RCC 7860 (cell line): ENCODE results near the gene COL11A2.

ENCODE experiments used
- DNase-seq: peaks from one replicate; pipeline ENCODE4 v3.0.0-alpha.2; 2015; ENCODE audit warnings: low spot score
- FAIRE-seq: peaks from 2 replicates; lab custom pipeline; 2012; peaks lifted over from hg19 to GRCh38; lab: Jason Lieb, UNC

The COL11A2 gene

DNA sequence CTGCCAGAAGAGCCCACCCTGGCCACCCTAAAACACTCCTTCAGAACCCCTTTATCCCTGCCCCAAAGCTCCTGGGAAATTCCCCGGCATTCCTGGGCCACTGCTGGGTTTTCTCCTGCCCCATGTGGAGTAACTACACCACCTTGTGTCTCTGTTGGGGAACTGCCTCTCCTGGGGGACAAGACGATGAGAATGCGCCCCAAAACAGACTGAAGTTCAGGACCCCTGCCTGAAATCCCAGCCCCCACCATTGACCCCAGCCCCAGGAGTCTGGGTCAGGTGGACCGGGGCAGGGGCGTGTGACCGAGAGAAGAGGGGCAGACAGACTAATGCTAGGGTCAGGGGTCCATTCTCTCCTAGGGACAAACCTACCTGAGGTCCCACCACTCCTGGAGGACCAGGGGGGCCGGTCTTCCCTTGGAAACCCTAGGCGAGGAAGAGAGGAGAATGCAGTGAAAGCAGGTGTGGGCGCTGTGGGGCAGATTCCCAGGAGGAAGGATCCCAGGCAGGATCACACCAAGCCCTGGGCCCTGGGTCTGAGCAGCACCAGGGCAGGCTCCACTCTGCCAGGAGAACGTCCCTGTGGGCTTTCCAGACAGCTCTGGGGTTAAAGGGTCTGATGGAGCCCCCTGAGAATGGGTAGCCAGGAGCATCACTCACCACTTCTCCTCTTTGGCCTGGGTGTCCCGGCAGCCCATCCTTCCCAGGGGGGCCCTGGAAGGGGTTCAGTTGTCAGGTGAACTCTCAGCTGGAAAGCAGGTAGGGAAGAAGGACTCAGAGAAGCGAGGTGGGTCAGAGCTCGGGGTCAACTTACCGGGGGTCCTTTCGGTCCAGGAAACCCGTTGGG lies 19.4 kb downstream of the COL11A2 start:
- DNase-seq (no peak), FAIRE-seq (no peak)

DNA sequence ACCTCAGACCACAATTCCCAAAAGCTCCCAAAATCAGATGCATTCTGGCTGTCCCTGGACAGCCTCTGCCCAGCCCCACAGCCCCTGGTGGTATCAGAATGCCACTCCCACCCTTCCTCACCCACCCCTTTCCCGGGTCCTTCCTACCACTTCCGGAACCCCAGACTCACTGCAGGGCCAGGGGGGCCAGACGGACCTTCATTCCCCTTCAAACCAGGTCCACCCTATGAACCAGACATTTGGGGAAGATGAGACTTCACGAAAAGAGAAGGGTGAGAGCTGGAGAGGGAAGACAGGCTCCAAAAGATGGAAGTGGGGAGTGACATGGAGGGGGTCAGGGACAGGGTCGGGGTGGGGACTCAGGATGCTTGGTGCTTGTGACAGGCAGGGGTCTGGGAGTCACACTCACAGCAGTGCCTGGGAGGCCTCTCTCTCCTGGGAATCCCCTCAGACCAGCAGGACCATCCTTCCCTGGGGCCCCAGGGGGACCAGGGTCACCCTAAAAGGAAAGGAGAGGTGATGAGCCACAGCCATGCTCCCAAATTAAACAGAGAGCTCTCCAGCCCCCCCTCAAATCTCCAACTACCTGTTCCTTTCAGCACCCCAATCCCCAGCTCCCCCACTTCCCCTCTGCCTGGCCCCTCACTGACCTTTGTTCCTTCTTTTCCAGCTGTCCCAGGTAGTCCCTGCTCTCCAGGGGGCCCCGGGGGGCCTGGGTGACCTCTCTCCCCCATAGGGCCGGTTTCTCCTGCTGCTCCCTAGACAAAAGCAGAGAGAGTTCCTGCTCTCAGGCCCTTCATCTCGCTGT lies 20.2 kb downstream of the COL11A2 start:
- FAIRE-seq (no peak), DNase-seq (no peak)

DNA sequence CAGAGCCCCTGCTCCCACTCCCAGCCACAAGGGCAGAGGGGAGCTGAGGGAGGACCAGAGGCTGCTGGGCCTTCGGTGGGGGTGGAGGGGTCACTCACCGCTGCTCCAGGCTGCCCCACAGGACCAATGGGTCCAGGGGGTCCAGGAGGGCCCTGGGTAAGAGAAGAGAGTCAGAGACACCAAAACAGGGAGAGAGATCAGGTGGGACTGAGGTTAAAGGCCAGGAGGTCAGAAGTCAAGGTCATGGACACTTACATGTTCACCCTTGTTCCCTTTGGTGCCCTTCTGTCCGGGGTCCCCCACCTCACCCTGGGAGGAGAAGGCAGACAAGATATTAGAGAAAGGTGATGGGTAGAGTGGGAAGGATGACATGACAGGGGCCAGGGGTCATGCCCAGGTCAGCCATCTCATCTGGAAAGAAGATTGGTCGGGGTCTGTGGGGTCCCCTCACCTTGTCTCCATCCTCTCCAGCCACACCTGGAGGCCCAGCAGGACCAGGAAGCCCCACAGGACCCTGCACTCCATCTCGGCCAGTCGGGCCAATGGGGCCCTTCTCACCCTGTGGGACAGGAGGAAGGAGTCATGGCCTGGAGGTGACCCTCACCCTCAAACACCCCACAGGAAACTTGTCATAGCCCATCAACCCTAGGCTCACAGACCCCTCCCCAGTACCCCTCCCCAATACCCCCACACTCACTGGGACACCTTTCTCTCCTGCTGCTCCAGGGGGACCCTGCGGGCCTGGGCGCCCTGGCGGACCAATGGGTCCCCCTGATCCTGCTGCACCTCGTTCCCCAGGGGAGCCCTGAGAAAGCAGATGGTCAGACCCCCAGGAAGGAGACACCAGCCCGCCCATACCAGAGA lies 21.0 kb downstream of the COL11A2 start:
- no peak for DNase-seq
- FAIRE-seq: no peak

DNA sequence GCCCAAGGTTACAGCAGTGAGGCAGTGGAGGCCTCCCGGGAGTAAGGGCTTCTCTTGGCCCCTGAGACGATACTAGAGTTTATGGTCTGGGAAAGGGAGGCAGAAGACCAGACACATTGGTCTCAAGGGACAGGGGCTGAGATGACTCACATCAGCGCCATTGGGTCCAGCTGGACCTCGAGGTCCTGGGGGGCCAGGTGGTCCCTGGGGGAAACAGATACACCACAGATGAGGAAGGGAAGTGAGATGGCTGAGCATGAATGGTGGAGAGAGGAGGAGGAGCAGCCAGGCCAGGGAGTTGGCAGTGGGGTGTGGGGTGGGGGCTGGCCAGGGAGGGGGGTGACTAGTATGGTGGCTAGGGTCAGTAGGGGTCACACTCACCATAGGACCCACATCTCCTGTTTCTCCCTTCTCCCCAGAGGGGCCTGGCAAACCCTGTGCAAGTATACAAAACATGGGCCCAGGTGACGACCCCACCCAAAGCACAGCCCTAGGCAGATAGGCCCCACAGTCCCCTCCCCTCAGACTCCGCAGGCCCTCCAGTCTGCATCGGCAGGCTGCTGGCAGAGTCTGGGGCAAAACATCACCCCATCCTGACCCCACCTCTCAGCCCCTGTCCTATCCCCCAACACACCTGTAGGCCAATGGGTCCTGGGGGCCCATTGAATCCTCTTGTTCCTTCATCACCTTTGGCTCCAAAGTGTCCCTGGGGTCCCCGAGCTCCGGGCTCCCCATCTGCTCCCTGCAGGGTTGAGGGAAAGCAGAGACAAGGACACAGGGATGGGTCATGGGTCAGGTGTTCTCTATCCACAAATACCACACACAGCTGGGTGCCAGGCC lies 21.9 kb downstream of the COL11A2 start:
- DNase-seq (no peak), FAIRE-seq (no peak)

DNA sequence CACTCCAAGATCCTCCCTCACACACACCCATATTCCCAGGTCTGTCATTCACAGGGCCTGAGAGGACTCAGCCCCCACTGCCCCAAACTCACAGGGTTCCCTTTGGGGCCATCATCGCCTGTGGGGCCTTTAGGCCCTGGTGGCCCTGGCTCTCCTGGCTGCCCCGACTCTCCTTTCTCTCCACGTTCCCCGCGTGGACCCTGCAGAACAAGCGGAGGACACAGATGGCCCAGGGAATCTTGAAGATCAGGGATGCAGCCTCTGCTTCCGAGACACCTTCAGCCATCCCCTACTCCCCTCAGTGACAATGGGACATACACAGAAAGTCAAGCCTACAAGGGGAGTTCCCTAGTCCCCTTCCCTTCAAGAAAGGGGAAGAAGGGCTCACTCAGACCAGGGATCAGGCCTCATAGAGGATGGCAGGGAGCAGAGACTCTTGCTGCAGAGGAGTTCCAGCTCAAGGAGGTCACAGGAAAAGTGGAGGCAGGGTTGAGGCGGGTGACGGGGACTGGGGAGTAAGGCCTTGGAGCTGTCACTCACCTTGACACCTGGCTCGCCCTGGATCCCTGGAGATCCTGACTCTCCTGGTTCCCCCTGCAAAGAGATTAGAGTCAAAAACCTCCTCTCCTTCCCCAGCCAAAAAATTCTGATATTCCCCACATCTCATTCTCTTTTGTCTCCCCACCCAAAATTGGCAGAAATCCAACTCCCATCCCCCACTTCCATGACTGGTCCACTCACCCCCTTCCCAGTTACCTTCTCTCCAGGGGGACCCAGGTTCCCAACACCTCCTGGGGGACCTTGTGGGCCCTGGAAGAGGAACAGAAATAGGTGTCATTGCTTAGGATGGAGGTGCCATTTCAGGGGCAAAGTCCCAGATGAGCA lies 22.7 kb downstream of the COL11A2 start:
- FAIRE-seq: no peak
- DNase-seq: no peak

DNA sequence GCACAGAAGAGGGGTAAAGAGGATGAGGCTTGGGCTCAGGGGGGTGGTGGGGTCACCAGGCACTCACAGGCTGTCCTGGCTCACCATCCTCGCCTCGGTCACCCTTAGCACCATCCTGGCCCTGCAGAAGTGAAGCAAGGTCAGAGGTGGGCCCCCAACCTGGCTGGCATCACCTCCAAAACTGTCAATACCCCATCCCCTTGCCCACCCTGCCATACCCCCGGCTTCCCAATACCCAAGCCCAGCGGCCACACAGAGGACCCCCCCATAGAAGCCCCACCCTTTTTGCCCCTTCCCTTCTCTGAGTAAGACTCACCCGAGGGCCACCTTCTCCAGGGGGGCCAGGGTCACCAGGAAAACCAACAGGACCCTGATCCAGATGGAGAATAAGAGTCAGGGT lies 23.6 kb downstream of the COL11A2 start:
- no peak for DNase-seq
- FAIRE-seq: no peak

DNA sequence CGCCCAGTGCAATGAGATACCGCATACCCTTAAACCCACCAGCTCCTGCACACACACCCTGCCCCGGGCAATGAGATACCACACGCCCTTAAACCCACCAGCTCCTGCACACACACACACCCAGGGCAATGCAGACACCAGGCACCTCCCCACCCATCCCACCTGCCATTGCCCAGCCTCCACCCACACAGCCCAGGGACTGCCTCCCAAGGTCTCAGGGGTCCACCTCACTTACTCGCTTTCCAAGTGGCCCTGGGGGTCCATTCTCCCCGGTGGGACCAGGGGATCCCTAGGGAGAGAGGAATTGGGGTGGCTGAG lies 24.0 kb downstream of the COL11A2 start:
- DNase-seq (no peak), FAIRE-seq (no peak)

DNA sequence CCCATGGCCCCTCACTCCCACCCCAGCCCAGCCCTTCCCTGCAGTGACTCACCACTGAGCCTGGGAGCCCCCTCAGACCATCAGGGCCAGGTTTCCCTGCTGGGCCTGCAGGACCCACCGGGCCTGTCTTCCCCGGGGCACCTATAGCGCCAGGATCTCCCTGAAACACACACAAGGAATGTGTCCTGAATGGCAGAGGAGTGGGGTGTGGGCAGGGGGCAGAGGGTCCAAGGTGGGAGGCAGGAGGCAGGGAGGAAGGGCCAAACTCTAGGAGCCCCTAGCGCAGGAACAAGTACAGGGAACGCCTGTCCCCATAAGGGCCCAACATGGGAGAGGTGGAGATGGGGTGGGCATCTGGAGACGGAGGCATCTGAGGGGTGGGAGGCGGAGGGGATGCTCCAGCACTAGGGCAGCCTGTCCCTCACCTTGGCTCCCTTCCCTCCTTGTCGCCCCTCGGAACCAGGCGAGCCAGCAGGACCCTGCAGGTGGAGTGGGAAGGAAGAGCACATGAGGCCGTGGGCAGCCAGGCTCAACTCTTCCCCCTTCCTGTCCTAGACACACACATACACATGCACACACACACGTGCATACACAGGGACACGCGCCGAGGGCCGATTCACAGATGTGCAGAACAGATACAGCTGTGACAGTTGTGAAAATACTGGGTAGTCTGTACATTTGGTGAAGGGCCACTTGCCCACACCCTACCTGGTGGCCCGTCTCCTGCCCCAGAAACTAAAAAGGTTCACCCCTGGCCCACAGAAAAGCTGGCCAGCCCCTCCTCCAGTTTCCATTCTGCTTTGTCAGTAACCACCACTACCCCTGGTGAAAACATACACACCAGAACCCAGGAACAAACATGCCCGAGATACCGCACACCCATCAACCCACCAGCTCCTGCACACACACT lies 24.6 kb downstream of the COL11A2 start:
- DNase-seq (no peak), FAIRE-seq (no peak)

DNA sequence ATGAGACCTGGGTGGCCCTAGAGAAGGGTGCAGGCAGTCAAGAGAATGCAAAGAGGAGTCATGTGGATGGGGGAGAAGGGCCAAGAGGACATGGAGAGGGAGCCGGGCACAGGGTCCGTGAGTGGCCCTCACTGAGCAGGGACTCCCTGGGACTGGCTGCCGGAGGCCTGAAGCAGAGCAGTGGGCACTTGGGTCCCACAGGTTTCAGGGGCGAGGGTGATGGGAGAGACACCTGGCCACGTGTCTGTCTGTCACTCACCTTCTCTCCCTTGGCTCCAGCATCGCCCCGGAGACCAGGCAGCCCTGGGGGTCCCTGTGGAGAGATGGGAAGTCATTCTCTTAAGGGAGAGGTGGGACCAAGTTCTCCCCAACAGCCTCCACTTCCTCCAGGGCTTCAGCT lies 25.5 kb downstream of the COL11A2 start:
- no peak for DNase-seq
- FAIRE-seq: no peak

DNA sequence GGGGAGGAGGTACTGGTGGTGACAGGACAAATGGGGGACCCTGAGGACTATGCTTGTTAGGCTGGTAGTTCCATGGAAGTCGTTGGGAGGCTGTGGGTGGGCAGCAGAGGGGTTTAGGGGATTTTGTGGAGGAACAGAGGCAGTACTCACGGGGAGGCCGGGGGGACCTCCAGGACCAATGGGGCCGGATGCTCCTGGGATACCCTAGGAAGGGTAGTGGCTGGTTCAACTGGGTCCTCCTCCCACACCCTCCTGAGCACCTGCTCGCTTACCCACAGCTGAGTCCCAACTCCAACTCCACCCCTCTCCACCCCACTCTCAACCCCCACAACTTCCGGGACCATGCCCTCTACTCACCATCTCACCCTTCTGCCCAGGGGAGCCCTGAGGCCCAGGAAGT lies 25.9 kb downstream of the COL11A2 start:
- no peak for DNase-seq
- no peak for FAIRE-seq

DNA sequence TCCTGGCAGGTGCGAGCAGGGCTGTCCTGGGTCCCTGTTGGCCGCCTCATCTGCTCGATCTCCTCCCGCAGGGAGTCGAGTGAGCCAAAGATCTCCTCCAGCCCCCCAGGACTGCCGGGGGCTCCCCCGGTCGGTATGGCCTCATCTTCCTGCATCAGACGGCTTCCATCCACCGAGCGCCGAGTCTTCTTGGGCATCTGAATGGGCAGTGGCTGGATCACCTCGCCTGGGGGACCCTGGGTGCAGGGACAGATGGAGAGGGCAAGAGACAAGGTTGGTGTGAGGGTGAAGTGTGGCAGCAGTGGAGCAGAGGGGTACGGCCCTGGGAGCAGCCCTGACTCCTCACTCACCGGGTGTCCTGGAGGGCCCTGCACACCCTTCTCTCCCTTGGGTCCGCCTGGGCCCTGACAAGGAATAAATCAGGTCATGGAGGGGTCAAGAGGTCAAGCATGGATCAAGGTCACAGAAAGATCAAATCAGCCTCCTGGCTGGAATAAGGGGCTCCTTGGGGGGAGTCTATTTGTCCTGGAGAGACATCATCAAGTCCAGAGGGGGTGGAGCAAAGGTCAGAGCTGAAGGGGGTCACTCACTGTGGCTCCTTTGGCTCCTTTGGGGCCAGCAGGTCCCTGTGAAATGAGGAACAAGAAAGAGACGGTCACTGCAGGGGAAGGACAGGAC lies 26.5 kb downstream of the COL11A2 start:
- DNase-seq (no peak), FAIRE-seq (no peak)

DNA sequence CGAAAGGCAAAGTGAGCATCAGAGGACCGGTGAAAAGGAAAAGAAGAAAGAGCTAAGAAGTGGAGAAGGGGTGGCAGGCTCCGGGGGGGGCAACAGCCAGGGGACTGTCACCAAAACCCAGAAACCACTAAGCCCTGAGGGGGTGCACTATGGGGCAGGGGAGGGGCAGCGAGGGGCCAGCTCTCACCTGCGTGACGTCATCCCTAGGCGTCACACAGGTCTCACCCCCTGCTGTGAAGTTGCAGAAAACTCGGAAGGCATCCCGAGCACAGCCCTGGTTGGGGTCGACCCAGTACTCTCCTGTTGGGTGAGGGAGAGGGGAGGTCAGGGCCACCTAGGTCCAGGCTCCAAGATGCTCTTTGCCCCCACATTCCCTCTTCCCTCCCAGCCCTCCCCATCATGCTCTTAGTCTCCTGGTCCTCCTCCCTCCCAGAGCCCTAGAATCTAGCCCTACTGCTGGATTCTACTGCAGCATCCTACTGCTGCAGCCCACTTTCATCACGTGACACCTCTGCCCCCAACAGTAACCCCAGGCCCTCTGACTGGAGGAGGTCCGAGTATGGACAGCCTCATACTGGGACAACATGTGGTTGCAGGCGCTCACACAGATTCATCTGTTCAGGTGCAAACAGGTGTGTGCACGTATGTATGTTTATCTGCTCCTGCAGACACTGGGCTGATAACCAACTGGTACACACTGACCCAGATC lies 27.4 kb downstream of the COL11A2 start:
- FAIRE-seq (no peak), DNase-seq (no peak)

DNA sequence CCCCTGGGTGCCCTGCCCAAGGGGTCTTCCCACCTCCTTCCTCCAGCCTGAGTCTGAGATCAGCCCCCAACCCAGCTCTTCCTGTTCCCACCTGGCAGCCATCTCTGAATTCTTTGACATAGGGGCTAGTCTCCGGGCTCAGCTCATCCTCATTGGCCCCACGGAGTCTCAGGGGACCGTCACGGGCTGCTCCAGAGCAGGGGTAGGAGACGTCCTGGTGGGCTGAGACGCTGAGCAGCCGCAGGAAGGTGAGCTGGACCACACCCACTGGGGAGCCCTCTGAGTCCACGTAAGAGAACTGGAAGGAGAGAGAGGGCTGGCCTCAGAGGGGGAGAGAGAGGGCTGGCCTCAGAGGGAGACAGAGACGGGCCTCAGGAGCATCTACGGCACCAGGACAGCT lies 28.1 kb downstream of the COL11A2 start:
- no peak for FAIRE-seq
- no peak for DNase-seq

DNA sequence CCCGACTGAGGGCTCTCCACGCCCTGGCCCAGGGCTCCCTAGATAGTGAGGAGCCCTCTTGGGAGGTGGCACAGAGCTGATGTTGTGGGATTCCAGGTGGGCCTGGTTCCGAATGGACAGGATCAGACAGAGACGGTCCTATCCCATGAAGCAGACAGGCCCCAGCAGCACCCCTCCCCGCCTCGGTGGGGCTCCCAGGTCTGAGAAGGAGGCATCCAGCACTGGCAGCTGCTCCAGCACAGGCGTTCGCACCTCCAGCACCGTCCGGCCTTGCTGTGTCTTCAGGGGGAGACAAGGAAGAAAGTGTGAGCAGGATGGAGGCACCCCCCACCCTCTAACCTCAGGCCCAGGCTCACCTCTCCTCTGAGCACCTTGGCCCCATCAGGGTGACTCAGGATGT lies 28.7 kb downstream of the COL11A2 start:
- no peak for DNase-seq
- no peak for FAIRE-seq

DNA sequence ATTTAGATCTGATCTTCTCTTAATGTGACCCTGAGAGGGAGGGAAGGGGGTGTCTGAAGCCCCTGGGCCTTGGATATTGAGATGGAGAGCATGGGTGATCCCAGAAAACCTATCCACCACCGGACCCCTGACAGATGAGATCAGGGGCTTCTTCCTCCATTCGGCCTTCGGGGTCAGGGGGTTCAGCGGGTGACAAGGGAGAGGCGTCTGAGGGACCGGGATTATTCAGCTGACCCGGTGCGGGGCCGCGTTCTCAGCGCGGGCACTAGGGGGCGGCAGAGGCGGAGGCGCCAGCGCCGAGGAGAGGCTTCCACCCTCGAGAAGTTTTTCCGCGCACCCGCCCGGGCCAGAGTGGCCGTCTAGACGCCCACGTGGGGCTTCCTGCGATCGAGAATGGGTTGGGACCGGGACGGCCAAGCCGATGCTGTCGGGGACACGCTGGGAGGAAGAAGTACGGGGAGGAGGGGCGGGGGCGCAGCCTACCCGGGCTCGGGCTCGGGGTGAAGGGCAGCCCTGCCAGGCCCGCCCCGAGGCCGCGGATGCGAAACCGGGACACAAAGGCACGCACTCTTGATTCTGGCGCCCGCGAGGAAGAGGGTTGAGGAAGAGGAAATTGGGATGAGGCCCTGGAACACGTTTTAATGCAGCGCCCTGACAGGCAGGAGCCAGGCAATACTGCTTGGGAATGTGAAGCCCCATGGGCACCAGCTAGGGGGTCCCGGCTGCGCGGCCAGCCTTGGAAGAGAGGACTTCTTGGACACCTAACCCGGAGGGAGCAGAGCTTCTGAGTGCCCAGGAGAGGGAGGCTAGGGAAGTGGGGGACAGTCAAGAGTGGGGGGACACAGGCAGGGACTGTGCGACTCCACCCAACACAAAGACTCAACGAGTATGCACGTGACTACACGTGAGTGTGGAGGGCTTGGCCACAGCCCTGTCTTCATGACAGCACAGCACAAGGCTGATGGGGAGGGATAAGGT lies 30.6 kb downstream of the COL11A2 start:
- FAIRE-seq (no peak), DNase-seq (peak; percentile 25)

DNA sequence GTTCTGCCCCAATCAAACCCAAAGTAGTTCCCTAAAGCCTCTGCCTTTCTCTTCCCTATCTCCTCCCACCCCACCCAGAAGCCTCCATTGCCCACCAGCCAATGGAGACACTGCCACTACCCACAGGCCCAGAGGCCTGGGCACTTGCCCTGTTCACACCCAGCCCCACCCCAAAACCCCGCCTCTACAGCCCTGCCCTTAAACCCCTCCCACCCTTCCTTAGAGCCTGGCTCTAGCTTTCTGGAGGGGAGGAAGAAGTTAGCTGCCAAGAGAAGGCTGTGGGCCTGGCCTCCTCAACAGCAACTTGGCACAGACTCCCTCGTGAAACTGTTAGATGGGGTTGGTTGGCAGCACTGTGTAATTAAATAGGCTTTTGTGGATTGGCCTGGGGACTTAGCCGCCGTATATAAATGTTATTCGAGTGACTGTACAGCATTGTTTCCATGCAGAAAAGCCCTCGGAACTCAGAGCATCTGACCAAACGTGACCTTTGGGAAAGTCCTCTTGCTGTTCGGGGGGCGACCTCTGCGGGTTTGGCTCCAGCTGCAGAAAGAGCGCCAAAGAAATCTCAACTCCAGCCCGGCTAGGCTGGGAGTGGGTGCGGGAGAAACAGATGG lies 31.4 kb downstream of the COL11A2 start:
- no peak for FAIRE-seq

More for the DNA sequence above, 31.4 kb downstream of the COL11A2 start:
- DNase-seq: peak; percentile 49
